GM21423 (cell line): ENCODE results near the gene LCE3C.
"Not testable (repeated sequence)": the region's sequence is repeated elsewhere in the genome, so short reads cannot be mapped to it uniquely, and the experiment has no call there.

Source experiments
- ATAC-seq: cut with Tn5 transposase; IDR thresholded peaks from one replicate; pipeline ENCODE4 v1.9.1; 2021; ENCODE audit warnings: mild to moderate bottlenecking, moderate library complexity; ENCODE audit not compliant: unreplicated experiment

LCE3C gene

GRCh38 chr1:152599934-152600333 is at the start of gene LCE3C:
Gene LCE3C (plus strand): TSS chr1:152600234. CDS start chr1:152600732, 498 bp downstream.
- ATAC-seq = no peak

- no peak for ATAC-seq
Observed at GRCh38 chr1:152565115-152565514, 34.9 kb upstream of the LCE3C start.

- ATAC-seq = no peak
Observed at GRCh38 chr1:152565535-152566215, 34.4 kb upstream of the LCE3C start.

- ATAC-seq = no peak
Observed at GRCh38 chr1:152566681-152567080, 33.4 kb upstream of the LCE3C start, which contains the start of gene LCE3E. Gene LCE3E (minus strand): TSS chr1:152566780. CDS start chr1:152566208, 572 bp downstream.

- no peak for ATAC-seq
Observed at GRCh38 chr1:152577168-152577567, 22.9 kb upstream of the LCE3C start.

GRCh38 chr1:152579526-152579925 is 20.5 kb upstream of the LCE3C start:
- not testable (repeated sequence) for ATAC-seq

- ATAC-seq = no peak
Observed at GRCh38 chr1:152580433-152580832, 19.6 kb upstream of the LCE3C start, which contains the start of gene LCE3D. Gene LCE3D (minus strand): TSS chr1:152580516. CDS start chr1:152579936, 580 bp downstream.

GRCh38 chr1:152582647-152583046 is 17.4 kb upstream of the LCE3C start:
- no peak for ATAC-seq

- ATAC-seq = no peak
Observed at GRCh38 chr1:152585586-152585985, 14.4 kb upstream of the LCE3C start.

GRCh38 chr1:152596986-152597385 is 3.0 kb upstream of the LCE3C start:
- no peak for ATAC-seq

GRCh38 chr1:152613511-152613910 is 13.5 kb downstream of the LCE3C start, which contains the start of gene LCE3B:
Gene LCE3B (plus strand): TSS chr1:152613811. CDS start chr1:152613811, 0 bp downstream.
- no peak for ATAC-seq

GRCh38 chr1:152621993-152622392 is 22.0 kb downstream of the LCE3C start:
- no peak for ATAC-seq

- ATAC-seq = no peak
Observed at GRCh38 chr1:152622803-152623202, 22.8 kb downstream of the LCE3C start, which contains the start of gene LCE3A. Gene LCE3A (minus strand): TSS chr1:152623103. CDS start chr1:152623103, 0 bp downstream.

- ATAC-seq = no peak
Observed at GRCh38 chr1:152623203-152623844, 23.3 kb downstream of the LCE3C start.

GRCh38 chr1:152626744-152627143 is 26.7 kb downstream of the LCE3C start:
- ATAC-seq = no peak

- ATAC-seq = no peak
Observed at GRCh38 chr1:152630596-152630995, 30.6 kb downstream of the LCE3C start.

GRCh38 chr1:152640351-152640750 is 40.3 kb downstream of the LCE3C start:
- ATAC-seq = no peak

GRCh38 chr1:152643945-152644344 is 43.9 kb downstream of the LCE3C start:
- ATAC-seq = no peak

GRCh38 chr1:152645146-152645545 is 45.1 kb downstream of the LCE3C start:
- no peak for ATAC-seq

- ATAC-seq = no peak
Observed at GRCh38 chr1:152646656-152647055, 46.6 kb downstream of the LCE3C start.
